ENCODE results near the gene KCTD4. TPM values are rescaled to one million over a fixed set of nuclear protein-coding genes. Genes with fewer than 3 reads are reported as not detected.
"Not testable (repeated sequence)": the region's sequence is repeated elsewhere in the genome, so short reads cannot be mapped to it uniquely, and the experiment has no call there.

KCTD4 gene
- total RNA-seq, 3 donors from 2014 or later: 0.14 to 2.5 (median 1.2) TPM

- ATAC-seq: no peak
- no peak for DNase-seq
- H3K4me3 ChIP-seq: no peak overlapping the region
- intact Hi-C loops (cut with DNase I, micrococcal nuclease): no loop called here
- no peaks in the 10 kb centered on the region for H3K4me1 ChIP-seq (ENCODE audit: low read depth)
- TF ChIP-seq CTCF (IDR thresholded peaks at IDR 0.05): no peak
- no peaks in the 10 kb centered on the region for H3K9me3 ChIP-seq
- H3K36me3 ChIP-seq (ENCODE audit: low read depth): no peaks in the 10 kb centered on the region
These were observed 4.7 kb downstream of the KCTD4 start for GRCh38 chr13:45196096-45196495.

- ATAC-seq: no peak
These were observed 5.4 kb downstream of the KCTD4 start for GRCh38 chr13:45195421-45195820.

GRCh38 chr13:45194081-45194939 lies 6.5 kb downstream of the KCTD4 start:
- TF ChIP-seq CTCF (IDR thresholded peaks at IDR 0.05): no peak
- Histone ChIP-seq H3K4me1 (ENCODE audit: low read depth) (no peaks in the 10 kb centered on the region), H3K36me3 (ENCODE audit: low read depth) (no peaks in the 10 kb centered on the region), H3K9me3 (no peaks in the 10 kb centered on the region), H3K4me3 (no peak overlapping the region)
- no peak for ATAC-seq
- intact Hi-C loops (cut with DNase I, micrococcal nuclease): loop anchor here in 1 of 2 donors (5.0 kb wide), 1 partner anchor 88 kb away; no protein-coding TSS in a partner anchor
- DNase-seq: peak in 1 of 3 donors; percentile 31

More at GRCh38 chr13:45195421-45195820, 5.4 kb downstream of the KCTD4 start:
- DNase-seq: no peak
- TF ChIP-seq CTCF (IDR thresholded peaks at IDR 0.05): no peak
- no peaks in the 10 kb centered on the region for H3K36me3 ChIP-seq (ENCODE audit: low read depth)
- H3K4me1 ChIP-seq (ENCODE audit: low read depth): no peaks in the 10 kb centered on the region
- H3K9me3 ChIP-seq: no peaks in the 10 kb centered on the region
- intact Hi-C loops (cut with DNase I, micrococcal nuclease): no loop called here
- no peak overlapping the region for H3K4me3 ChIP-seq

- H3K4me3 ChIP-seq: no peak overlapping the region
- DNase-seq: no peak
- intact Hi-C loops (cut with DNase I, micrococcal nuclease): loop anchor here in 1 of 2 donors (5.0 kb wide), 1 partner anchor 90 kb away; no protein-coding TSS in a partner anchor
- H3K4me1 ChIP-seq (ENCODE audit: low read depth): no peaks in the 10 kb centered on the region
- H3K36me3 ChIP-seq (ENCODE audit: low read depth): no peaks in the 10 kb centered on the region
- no peaks in the 10 kb centered on the region for H3K9me3 ChIP-seq
- ATAC-seq: no peak
- TF ChIP-seq CTCF (IDR thresholded peaks at IDR 0.05): no peak
These were observed 9.0 kb downstream of the KCTD4 start for GRCh38 chr13:45191874-45192273.

GRCh38 chr13:45189511-45189910 lies 11.3 kb downstream of the KCTD4 start:
- H3K4me3 ChIP-seq; H3K36me3 ChIP-seq (ENCODE audit: low read depth); H3K4me1 ChIP-seq (ENCODE audit: low read depth); ATAC-seq; H3K9me3 ChIP-seq; DNase-seq; intact Hi-C loops (cut with DNase I, micrococcal nuclease): not testable (repeated sequence)

GRCh38 chr13:45189077-45189476 lies 11.8 kb downstream of the KCTD4 start:
- H3K36me3 ChIP-seq (ENCODE audit: low read depth); H3K4me3 ChIP-seq; DNase-seq; ATAC-seq; H3K9me3 ChIP-seq; intact Hi-C loops (cut with DNase I, micrococcal nuclease); H3K4me1 ChIP-seq (ENCODE audit: low read depth): not testable (repeated sequence)
